Thoracic aorta (tissue), 2 donors: Measurements from ENCODE around the gene TREML2. TPM values are rescaled to one million over a fixed set of nuclear protein-coding genes. Genes with fewer than 3 reads are reported as not detected.

ENCODE experiments used
- ATAC-seq: fragments of 150-250 bp; one replicate; pipeline ENCODE4 v1.8.0; 2017; ENCODE audit warnings: low read depth; ENCODE audit not compliant: insufficient number of reproducible peaks, low FRiP score
- DNase-seq: peaks from one replicate; pipeline ENCODE4 v3.0.0-alpha.2; 2020; ENCODE audit warnings: low spot score
- H3K27ac ChIP-seq, 2 donors: fragments of 200-600 bp; sonication (generic); 1 replicate in 1 of 2; 2 replicates in 1 of 2; pipeline ENCODE4 v1.5.1; 2016; ENCODE audit warnings: mild to moderate bottlenecking in 2 of 2, moderate library complexity in 2 of 2
- H3K27me3 ChIP-seq: fragments of 200-600 bp; sonication (generic); replicated peaks from 2 replicates; pipeline ENCODE4 v1.6.0; 2016; ENCODE audit warnings: mild to moderate bottlenecking; ENCODE audit not compliant: insufficient read depth
- H3K36me3 ChIP-seq: fragments of 200-600 bp; sonication (generic); one replicate; pipeline ENCODE4 v1.5.1; 2016
- H3K4me1 ChIP-seq, 2 donors: fragments of 200-600 bp; sonication (generic); 1 replicate in 1 of 2; 2 replicates in 1 of 2; pipeline versions ENCODE4 v1.5.1 to v1.6.0; 2016; ENCODE audit warnings: low read depth in 2 of 2, mild to moderate bottlenecking in 1 of 2; ENCODE audit not compliant: control insufficient read depth in 1 of 2
- H3K4me3 ChIP-seq: fragments of 200-600 bp; sonication (generic); 2 replicates; pipeline ENCODE4 v1.5.1; 2016; ENCODE audit warnings: mild to moderate bottlenecking
- H3K9me3 ChIP-seq: fragments of 200-600 bp; sonication (generic); 2 replicates; pipeline ENCODE4 v1.5.1; 2016
- total RNA-seq, 2 donors: library from RNA; depleted of rRNA; stranded (reverse); fragments of >200 nt; gene quantifications; one replicate each; pipeline versions ENCODE4 v1.1.0 to v1.2.3, GENCODE V29; 2016
- TF ChIP-seq, protein P1 (sequence below): fragments of 200-600 bp; sonication (generic); IDR thresholded peaks from one replicate; pipeline ENCODE4 v1.5.1; 2019; ENCODE audit warnings: antibody characterized with exemption

TREML2 gene
- total RNA-seq, 2 donors from 2014 or later = 0.49 TPM; not detected in 1

- TF ChIP-seq, protein P1, sequence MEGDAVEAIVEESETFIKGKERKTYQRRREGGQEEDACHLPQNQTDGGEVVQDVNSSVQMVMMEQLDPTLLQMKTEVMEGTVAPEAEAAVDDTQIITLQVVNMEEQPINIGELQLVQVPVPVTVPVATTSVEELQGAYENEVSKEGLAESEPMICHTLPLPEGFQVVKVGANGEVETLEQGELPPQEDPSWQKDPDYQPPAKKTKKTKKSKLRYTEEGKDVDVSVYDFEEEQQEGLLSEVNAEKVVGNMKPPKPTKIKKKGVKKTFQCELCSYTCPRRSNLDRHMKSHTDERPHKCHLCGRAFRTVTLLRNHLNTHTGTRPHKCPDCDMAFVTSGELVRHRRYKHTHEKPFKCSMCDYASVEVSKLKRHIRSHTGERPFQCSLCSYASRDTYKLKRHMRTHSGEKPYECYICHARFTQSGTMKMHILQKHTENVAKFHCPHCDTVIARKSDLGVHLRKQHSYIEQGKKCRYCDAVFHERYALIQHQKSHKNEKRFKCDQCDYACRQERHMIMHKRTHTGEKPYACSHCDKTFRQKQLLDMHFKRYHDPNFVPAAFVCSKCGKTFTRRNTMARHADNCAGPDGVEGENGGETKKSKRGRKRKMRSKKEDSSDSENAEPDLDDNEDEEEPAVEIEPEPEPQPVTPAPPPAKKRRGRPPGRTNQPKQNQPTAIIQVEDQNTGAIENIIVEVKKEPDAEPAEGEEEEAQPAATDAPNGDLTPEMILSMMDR = no peak
- no peak for ATAC-seq
- H3K9me3 ChIP-seq = no peaks in the 10 kb centered on the region
- no peak overlapping the region for H3K27ac ChIP-seq
- H3K36me3 ChIP-seq = no peaks in the 10 kb centered on the region
- H3K4me3 ChIP-seq = peak overlapping the region; percentile 45
- no peaks in the 10 kb centered on the region for H3K4me1 ChIP-seq
- no peaks in the 10 kb centered on the region for H3K27me3 ChIP-seq
- DNase-seq = no peak
Measured at GRCh38 chr6:41161851-41162552, 38.9 kb downstream of the TREML2 start.

DNA sequence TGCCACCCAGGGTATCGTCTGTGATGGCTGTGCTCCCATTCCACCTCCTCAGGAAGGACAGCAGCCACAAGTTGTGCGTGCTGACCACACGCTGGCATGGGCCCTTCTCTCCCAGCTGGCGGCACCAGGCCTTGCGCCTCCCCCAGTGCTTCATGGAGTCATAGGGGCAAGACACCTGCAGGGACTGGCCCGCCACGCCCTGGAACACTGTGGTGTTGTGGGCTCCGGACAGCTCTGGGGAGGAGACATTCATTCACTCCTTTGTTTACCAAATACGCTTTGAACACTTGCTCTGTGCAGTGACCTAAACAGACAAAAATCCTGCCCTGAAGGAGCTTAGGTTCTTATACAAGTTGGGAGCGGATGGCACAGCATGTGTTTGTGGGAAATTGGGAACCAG is 39.6 kb downstream of the TREML2 start:
- DNase-seq (no peak), ATAC-seq (no peak)
- no peaks in the 10 kb centered on the region for H3K4me1 ChIP-seq
- TF ChIP-seq, protein P1 = no peak
- no peaks in the 10 kb centered on the region for H3K27me3 ChIP-seq
- no peaks in the 10 kb centered on the region for H3K36me3 ChIP-seq
- H3K27ac ChIP-seq = no peak overlapping the region
- no peaks in the 10 kb centered on the region for H3K9me3 ChIP-seq
- no peak overlapping the region for H3K4me3 ChIP-seq

DNA sequence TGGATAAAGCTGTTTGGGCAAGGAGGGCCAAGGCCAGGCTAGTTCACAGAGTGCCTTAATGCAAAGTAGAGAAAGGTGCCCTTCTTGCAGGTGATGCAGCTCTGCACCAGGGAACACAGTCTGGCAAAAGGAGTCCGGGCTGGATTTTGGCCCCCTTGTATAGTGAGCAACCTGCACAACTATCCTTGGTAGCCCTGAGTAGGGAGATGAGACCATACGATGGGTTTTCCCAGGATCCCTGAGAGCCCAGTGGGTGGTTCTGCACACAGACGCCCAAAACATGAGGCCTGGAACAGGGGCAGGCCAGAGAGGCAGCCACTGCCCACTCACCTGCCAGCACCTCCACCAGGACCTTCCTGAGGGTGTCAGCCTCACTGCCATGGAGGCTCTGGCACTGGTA is 40.0 kb downstream of the TREML2 start:
- H3K4me1 ChIP-seq = no peaks in the 10 kb centered on the region

GRCh38 chr6:41159415-41160082 is 41.4 kb downstream of the TREML2 start:
- ATAC-seq (no peak), DNase-seq (no peak)
- H3K27me3 ChIP-seq = no peaks in the 10 kb centered on the region
- no peaks in the 10 kb centered on the region for H3K9me3 ChIP-seq
- TF ChIP-seq, protein P1 = no peak
- H3K36me3 ChIP-seq = no peaks in the 10 kb centered on the region
- no peak overlapping the region for H3K4me3 ChIP-seq
- H3K27ac ChIP-seq = no peak overlapping the region
- H3K4me1 ChIP-seq = no peaks in the 10 kb centered on the region

More for the DNA sequence above, 40.0 kb downstream of the TREML2 start:
- H3K27me3 ChIP-seq = no peaks in the 10 kb centered on the region
- DNase-seq (no peak), ATAC-seq (no peak)
- TF ChIP-seq, protein P1 = no peak
- no peaks in the 10 kb centered on the region for H3K9me3 ChIP-seq
- no peaks in the 10 kb centered on the region for H3K36me3 ChIP-seq
- no peak overlapping the region for H3K27ac ChIP-seq
- H3K4me3 ChIP-seq = no peak overlapping the region

GRCh38 chr6:41157323-41157722 is 43.6 kb downstream of the TREML2 start:
- Histone ChIP-seq H3K27me3 (no peaks in the 10 kb centered on the region), H3K4me3 (no peak overlapping the region), H3K27ac (no peak overlapping the region), H3K36me3 (no peaks in the 10 kb centered on the region), H3K9me3 (no peaks in the 10 kb centered on the region), H3K4me1 (no peaks in the 10 kb centered on the region)
- DNase-seq = no peak
- TF ChIP-seq, protein P1 = no peak
- ATAC-seq = no peak
